Adrenal gland (tissue), 5 donors: ENCODE results near the gene MOV10.

Source experiments
- POLR2A ChIP-seq, 2 donors: fragments of 450-650 bp; IDR thresholded peaks; one replicate each; pipeline ENCODE4 v1.6.1; 2017; ENCODE audit warnings: antibody characterized with exemption in 2 of 2, mild to moderate bottlenecking in 2 of 2, moderate library complexity in 1 of 2
- TF ChIP-seq, protein P1 (sequence below), 6 experiments: fragments of 450-650 bp in 4 of 6; fragments of 200-600 bp in 2 of 6; sonication (generic) in 1 of 6; IDR thresholded peaks; 1 replicate in 5 of 6; 2 replicates in 1 of 6; pipeline versions ENCODE4 v1.5.1 to v1.8.0; 2016 to 2021; ENCODE audit warnings: antibody characterized with exemption in 6 of 6, mild to moderate bottlenecking in 2 of 6, moderate library complexity in 1 of 6
- donor health status: DM: no; HTN: no; CAD: no.

DNA sequence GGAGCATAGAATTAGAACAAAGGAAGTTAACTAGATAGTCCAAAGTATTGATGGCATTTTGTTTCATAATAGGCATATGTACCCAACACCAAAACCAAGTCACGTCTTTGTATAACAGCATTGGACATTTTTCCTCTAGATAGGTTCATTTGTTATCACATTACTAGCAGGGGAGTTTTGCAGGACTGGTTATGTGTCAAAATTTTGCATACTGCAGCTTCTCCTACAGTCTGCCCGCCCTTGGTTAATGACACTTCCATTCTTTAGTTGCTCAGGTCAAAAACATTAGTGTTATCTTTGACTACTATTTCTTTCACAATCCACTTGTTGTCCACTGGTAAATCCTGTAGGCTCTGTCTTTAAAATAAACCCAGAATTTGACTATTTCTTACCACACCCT lies 45.9 kb upstream of the MOV10 start:
- TF ChIP-seq, protein P1, sequence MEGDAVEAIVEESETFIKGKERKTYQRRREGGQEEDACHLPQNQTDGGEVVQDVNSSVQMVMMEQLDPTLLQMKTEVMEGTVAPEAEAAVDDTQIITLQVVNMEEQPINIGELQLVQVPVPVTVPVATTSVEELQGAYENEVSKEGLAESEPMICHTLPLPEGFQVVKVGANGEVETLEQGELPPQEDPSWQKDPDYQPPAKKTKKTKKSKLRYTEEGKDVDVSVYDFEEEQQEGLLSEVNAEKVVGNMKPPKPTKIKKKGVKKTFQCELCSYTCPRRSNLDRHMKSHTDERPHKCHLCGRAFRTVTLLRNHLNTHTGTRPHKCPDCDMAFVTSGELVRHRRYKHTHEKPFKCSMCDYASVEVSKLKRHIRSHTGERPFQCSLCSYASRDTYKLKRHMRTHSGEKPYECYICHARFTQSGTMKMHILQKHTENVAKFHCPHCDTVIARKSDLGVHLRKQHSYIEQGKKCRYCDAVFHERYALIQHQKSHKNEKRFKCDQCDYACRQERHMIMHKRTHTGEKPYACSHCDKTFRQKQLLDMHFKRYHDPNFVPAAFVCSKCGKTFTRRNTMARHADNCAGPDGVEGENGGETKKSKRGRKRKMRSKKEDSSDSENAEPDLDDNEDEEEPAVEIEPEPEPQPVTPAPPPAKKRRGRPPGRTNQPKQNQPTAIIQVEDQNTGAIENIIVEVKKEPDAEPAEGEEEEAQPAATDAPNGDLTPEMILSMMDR (IDR thresholded peaks at IDR 0.05), result no peak
- no peak for TF ChIP-seq POLR2A (IDR thresholded peaks at IDR 0.05)
